NCI-H82 (cell line): Measurements from ENCODE around the gene SPACA6.
"Not testable (repeated sequence)": the region's sequence is repeated elsewhere in the genome, so short reads cannot be mapped to it uniquely, and the experiment has no call there.

ENCODE experiments used
- DNase-seq: peaks from one replicate; lab custom pipeline; 2025; lab: John Stamatoyannopoulos, UW

The SPACA6 gene

GRCh38 chr19:51693260-51693659 is at the start of gene SPACA6:
Gene SPACA6 (plus strand): TSS chr19:51693330. CDS start chr19:51693527, 197 bp downstream.
- no peak for DNase-seq

GRCh38 chr19:51644636-51645271 is 48.4 kb upstream of the SPACA6 start:
- DNase-seq, result no peak

GRCh38 chr19:51646730-51647129 is 46.4 kb upstream of the SPACA6 start, which contains the start of gene SIGLEC14:
Gene SIGLEC14 (minus strand): TSS chr19:51646825. CDS start chr19:51646759, 66 bp downstream.
- not testable (repeated sequence) for DNase-seq

GRCh38 chr19:51647318-51647717 is 45.8 kb upstream of the SPACA6 start:
- DNase-seq, result no peak

- no peak for DNase-seq
Measured at GRCh38 chr19:51651216-51651846, 41.8 kb upstream of the SPACA6 start.

- no peak for DNase-seq
Measured at GRCh38 chr19:51652266-51652665, 40.9 kb upstream of the SPACA6 start.

- DNase-seq, result no peak
Measured at GRCh38 chr19:51653162-51653561, 40.0 kb upstream of the SPACA6 start.

- DNase-seq, result no peak
Measured at GRCh38 chr19:51654783-51655182, 38.3 kb upstream of the SPACA6 start.

GRCh38 chr19:51660975-51661600 is 32.0 kb upstream of the SPACA6 start:
- DNase-seq, result peak; percentile 87

- DNase-seq, result no peak
Measured at GRCh38 chr19:51663650-51664049, 29.5 kb upstream of the SPACA6 start.

GRCh38 chr19:51664131-51664530 is 29.0 kb upstream of the SPACA6 start:
- no peak for DNase-seq

- DNase-seq, result no peak
Measured at GRCh38 chr19:51664997-51665396, 28.1 kb upstream of the SPACA6 start.

- DNase-seq, result no peak
Measured at GRCh38 chr19:51668216-51668615, 24.9 kb upstream of the SPACA6 start.

- DNase-seq, result peak; percentile 28
Measured at GRCh38 chr19:51675911-51676565, 17.1 kb upstream of the SPACA6 start.

GRCh38 chr19:51676566-51677083 is 16.5 kb upstream of the SPACA6 start:
- DNase-seq, result no peak

GRCh38 chr19:51680474-51680873 is 12.7 kb upstream of the SPACA6 start:
- no peak for DNase-seq

- peak; percentile 33 for DNase-seq
Measured at GRCh38 chr19:51681286-51681941, 11.7 kb upstream of the SPACA6 start.

- no peak for DNase-seq
Measured at GRCh38 chr19:51686171-51686570, 7.0 kb upstream of the SPACA6 start.

- peak; percentile 60 for DNase-seq
Measured at GRCh38 chr19:51687791-51688670, 5.1 kb upstream of the SPACA6 start.

- peak; percentile 71 for DNase-seq
Measured at GRCh38 chr19:51688671-51689571, 4.2 kb upstream of the SPACA6 start.
